Central memory CD8-positive, alpha-beta T cell (primary cell): ENCODE results near the gene FLT1.

Experiments
- ATAC-seq: fragments of 150-1000 bp; cut with Tn5 transposase; replicated peaks from 2 replicates; pipeline ENCODE4 v1.10.0; 2022; ENCODE audit warnings: mild to moderate bottlenecking, moderate FRiP score, moderate number of reproducible peaks; ENCODE audit not compliant: poor library complexity, severe bottlenecking; ENCODE audit errors: extremely low read depth
- DNase-seq, 2 donors: peaks; one replicate each; pipeline ENCODE4 v3.0.0; 2021; ENCODE audit warnings: low spot score in 2 of 2
- H3K27ac Mint-ChIP-seq: one replicate; pipeline ENCODE4 v1.8.0; 2022; ENCODE audit warnings: low read depth, mild to moderate bottlenecking, moderate library complexity, mixed read lengths
- H3K27me3 Mint-ChIP-seq: one replicate; pipeline ENCODE4 v1.8.0; 2022; ENCODE audit warnings: mixed read lengths
- H3K36me3 Mint-ChIP-seq: one replicate; pipeline ENCODE4 v1.8.0; 2022; ENCODE audit warnings: mild to moderate bottlenecking, moderate library complexity, mixed read lengths; ENCODE audit not compliant: insufficient read depth
- H3K4me1 Mint-ChIP-seq: one replicate; pipeline ENCODE4 v1.8.0; 2022; ENCODE audit warnings: mixed read lengths
- H3K4me3 Mint-ChIP-seq: one replicate; pipeline ENCODE4 v1.8.0; 2022; ENCODE audit warnings: mild to moderate bottlenecking, moderate library complexity, mixed read lengths
- H3K9me3 Mint-ChIP-seq: one replicate; pipeline ENCODE4 v1.8.0; 2022; ENCODE audit warnings: mixed read lengths

FLT1 gene

DNA sequence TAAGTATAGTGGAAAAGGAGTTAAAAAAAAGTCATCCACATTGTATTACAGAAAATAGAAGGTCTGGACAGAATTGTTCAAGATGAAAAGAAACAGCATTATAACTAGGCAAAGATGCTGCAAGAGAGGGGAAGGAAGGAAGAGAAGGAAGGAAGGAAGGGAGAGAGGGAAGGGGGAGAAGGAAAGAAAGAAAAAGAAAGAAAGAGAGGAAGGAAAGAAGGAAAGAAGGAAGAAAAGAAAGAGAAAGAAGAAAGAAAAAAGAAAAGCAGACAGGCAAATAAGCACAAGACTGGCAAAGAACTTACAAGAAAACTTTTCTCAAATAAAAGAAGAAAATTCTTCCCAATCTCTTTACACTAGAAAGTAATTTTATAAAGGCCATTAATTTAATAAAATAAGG lies 15.1 kb upstream of the FLT1 start:
- H3K4me3 Mint-ChIP-seq, result no peak overlapping the region
- no peak overlapping the region for H3K27ac Mint-ChIP-seq
- no peaks in the 10 kb centered on the region for H3K4me1 Mint-ChIP-seq
- no peaks in the 10 kb centered on the region for H3K36me3 Mint-ChIP-seq
- no peak for ATAC-seq
- H3K27me3 Mint-ChIP-seq, result peaks cover 31% of the 10 kb centered on the region
- DNase-seq, result no peak
- H3K9me3 Mint-ChIP-seq, result no peaks in the 10 kb centered on the region

DNA sequence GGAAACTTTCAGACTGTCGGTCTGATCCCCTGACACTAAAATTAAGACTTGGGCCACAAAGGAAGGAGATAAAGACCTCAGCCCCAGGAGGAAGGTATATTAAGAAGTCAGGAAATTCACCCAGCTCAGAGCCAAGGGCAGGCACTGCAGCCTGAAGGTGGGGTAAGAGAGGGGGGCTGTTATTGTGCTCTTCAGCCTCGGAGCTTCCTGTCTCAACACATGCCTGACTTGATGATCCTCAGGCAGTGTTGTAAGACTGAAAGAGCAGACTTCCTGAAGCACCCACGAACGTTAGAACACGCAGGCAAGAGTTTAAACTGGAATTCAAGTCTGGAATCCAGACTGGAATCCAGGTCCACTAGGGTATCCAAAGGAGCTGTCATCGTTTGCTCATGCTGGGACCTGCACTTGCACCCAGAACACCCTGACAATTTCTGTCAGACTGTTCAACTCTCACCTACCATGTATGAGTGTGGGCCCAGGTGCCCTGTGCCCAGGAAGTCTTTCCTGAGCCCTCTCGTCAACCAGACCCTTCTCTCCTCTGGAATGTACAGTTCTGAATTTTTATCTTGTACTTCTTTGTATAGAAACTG lies 10.7 kb upstream of the FLT1 start:
- Mint-ChIP-seq H3K4me1 (no peaks in the 10 kb centered on the region), H3K4me3 (no peak overlapping the region), H3K27me3 (peaks cover 29% of the 10 kb centered on the region), H3K27ac (no peak overlapping the region), H3K36me3 (no peaks in the 10 kb centered on the region), H3K9me3 (no peaks in the 10 kb centered on the region)
- DNase-seq (no peak), ATAC-seq (no peak)

DNA sequence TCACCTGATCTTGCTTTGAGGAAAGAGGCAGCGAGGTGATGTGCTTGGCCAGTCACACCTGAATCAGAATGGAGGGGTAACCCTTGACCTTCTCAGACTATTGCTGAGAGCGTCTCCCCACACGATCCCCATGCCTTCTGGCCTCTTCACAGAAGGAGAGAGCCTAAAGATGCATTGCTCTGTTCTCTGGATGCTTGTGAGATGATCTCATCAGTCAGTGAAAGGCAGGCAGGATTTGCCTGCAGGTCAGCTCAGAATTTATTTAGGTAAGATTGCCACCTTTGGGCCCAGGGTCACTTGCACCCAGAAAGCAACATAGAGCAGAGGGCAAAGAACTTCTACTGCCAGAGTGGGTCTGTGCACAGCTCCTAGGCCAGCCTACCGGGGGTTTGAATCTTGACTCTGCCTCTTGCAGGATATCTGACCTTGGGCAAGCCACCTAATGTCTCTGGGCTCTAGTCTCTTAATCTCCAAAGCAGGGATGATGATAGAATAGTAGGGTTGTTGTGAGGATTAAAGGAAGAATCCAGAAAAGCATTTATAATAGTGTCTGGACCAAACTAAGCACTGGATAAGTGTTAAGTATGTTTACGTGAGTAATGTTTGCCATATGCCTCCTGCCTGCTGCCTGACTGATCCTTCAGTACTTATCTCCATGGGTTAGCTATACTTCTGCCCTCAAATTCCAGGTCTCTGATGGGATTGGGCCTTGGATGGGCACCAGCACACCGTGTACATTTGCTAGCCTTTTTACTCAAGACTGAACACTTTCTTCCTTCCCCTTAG lies 8.4 kb upstream of the FLT1 start:
- peaks cover 49% of the 10 kb centered on the region for H3K27me3 Mint-ChIP-seq
- H3K27ac Mint-ChIP-seq, result no peak overlapping the region
- H3K4me3 Mint-ChIP-seq, result no peak overlapping the region
- H3K36me3 Mint-ChIP-seq, result no peaks in the 10 kb centered on the region
- no peaks in the 10 kb centered on the region for H3K9me3 Mint-ChIP-seq
- H3K4me1 Mint-ChIP-seq, result no peaks in the 10 kb centered on the region
- ATAC-seq (no peak), DNase-seq (no peak)

DNA sequence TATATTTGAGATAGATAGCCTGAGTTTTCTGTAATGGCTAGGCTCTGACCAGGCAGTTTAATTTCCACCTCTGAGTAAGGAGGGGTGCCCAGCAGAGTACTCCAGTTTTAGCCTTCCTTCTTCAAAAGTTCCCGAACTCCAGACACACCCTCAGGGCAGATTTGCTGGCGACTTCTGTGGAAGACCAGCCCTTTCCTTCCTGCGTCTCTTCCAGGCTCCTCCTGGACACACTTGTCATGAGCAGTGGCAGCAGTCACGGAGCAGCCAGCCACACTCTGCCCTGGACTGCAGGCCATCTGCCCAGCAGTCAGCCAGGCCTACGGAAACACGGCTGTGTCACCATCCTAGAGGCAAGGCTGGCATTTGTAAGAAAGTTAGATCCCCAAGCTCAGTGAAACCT lies 6.6 kb upstream of the FLT1 start:
- no peak overlapping the region for H3K4me3 Mint-ChIP-seq
- no peaks in the 10 kb centered on the region for H3K4me1 Mint-ChIP-seq
- ATAC-seq (no peak), DNase-seq (no peak)
- no peak overlapping the region for H3K27ac Mint-ChIP-seq
- H3K27me3 Mint-ChIP-seq, result peaks cover 54% of the 10 kb centered on the region
- H3K36me3 Mint-ChIP-seq, result no peaks in the 10 kb centered on the region
- no peaks in the 10 kb centered on the region for H3K9me3 Mint-ChIP-seq

DNA sequence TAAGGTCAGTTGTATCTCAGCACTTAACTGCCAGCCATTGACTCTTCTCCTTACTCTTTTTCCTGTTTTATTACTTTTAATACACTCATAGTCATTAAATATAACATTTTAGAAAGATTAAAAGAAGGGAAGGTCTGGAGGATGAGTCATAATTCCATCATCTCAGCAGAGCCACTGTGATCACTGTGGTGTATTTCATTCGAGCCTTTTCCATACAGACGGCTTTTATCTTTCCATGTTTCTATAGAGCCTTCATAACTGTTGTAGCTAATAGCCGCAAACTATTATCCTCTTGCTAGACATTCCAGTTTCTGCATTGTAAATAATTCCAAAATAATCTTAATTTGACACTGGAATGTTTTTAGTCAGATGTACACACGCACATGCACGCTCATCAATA lies 4.7 kb upstream of the FLT1 start:
- Mint-ChIP-seq H3K36me3 (no peaks in the 10 kb centered on the region), H3K4me3 (no peak overlapping the region), H3K4me1 (no peaks in the 10 kb centered on the region), H3K27me3 (peaks cover 65% of the 10 kb centered on the region), H3K9me3 (no peaks in the 10 kb centered on the region), H3K27ac (no peak overlapping the region)
- ATAC-seq, result no peak
- no peak for DNase-seq

DNA sequence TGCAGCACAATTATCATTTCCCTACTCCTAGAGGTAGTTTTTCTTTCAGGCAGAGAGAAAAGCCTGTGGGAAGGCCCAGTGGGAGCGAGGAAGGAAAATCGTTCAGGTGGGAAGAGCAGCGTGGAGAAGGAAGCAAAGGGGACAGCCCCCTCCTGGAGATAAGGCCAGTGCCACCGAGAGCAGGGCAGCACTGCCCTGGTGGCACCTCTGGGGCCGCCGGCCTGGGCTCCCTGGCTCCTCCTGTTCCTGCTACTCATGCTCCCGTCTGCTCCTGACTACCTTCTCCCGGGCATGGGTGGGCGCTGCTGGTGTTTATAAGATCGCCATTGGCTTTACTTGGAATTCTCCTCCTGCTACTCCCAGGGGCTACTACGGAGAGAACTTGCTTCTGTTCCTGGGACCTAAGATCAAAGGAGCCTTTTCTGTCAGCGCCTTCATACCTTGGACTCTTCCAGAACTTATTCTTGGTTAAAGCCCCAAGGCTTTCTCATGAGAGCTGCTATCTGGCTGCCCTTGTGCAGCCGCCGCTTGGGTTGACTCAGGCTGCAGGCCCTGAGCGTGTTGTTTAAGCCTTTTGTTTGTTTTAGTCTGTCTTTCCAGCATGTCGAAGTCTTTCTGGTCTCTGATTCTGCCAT lies 3.7 kb upstream of the FLT1 start:
- Mint-ChIP-seq H3K27me3 (peaks cover 67% of the 10 kb centered on the region), H3K36me3 (no peaks in the 10 kb centered on the region), H3K9me3 (no peaks in the 10 kb centered on the region), H3K4me3 (no peak overlapping the region), H3K4me1 (no peaks in the 10 kb centered on the region), H3K27ac (no peak overlapping the region)
- ATAC-seq (no peak), DNase-seq (no peak)

DNA sequence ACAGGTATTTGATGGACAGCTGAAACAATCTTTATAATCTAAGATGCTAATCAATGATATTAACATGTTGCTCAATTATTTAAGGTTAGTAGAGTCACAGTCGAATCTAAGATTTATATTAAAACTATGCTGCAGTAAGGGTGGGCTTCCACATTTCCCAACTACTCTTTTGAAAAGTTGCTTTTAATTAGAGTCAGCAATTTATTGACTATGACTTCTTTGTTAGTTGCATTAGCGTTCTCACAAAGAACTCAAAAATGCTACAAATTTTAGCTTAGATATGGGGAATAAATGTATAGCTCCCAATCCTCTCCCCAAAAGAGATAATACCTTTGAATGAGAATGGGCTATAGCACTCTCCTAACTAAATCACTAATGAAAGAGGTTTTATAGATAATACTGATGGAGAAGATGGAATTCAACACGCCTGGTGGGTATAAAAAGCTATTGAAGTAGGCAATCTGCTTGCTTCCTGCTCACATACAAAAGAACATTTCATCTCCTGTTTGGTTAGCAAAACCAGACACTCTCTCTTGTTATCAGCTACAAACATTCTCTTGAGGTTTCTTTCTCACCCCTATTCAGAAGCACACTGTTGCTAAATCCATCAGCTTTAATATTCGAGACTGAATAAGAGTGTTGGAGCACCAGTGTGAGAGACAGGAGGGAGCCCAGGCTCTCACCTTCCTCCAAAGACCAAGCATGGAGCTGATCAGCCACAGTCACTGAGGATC lies 2.4 kb upstream of the FLT1 start:
- ATAC-seq, result no peak
- H3K4me1 Mint-ChIP-seq, result no peaks in the 10 kb centered on the region
- no peaks in the 10 kb centered on the region for H3K36me3 Mint-ChIP-seq
- peaks cover 75% of the 10 kb centered on the region for H3K27me3 Mint-ChIP-seq
- H3K27ac Mint-ChIP-seq, result no peak overlapping the region
- no peaks in the 10 kb centered on the region for H3K9me3 Mint-ChIP-seq
- no peak overlapping the region for H3K4me3 Mint-ChIP-seq
- DNase-seq, result no peak

DNA sequence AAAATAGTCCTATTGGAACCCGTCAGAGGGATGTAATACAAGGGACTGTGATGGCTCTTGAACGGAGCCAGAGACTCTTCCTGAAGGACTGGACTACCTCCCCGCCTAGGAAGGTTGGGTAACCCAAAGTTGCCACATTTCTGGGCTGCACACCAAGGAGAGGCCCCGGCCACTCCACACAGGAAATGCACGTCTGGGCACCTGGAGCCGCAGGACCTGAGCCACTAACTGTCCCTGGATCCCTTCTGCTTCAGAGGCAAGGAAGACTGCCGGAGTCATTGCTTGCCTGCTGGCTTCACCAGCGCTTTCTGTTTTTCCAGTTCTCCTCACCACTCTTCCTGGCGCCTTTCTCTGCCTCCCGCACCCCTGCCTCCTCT lies 1.2 kb upstream of the FLT1 start:
- Mint-ChIP-seq H3K27me3 (peaks cover 79% of the 10 kb centered on the region), H3K9me3 (no peaks in the 10 kb centered on the region), H3K27ac (no peak overlapping the region), H3K4me3 (peak overlapping the region; percentile 39), H3K36me3 (no peaks in the 10 kb centered on the region), H3K4me1 (no peaks in the 10 kb centered on the region)
- ATAC-seq (no peak), DNase-seq (no peak)

DNA sequence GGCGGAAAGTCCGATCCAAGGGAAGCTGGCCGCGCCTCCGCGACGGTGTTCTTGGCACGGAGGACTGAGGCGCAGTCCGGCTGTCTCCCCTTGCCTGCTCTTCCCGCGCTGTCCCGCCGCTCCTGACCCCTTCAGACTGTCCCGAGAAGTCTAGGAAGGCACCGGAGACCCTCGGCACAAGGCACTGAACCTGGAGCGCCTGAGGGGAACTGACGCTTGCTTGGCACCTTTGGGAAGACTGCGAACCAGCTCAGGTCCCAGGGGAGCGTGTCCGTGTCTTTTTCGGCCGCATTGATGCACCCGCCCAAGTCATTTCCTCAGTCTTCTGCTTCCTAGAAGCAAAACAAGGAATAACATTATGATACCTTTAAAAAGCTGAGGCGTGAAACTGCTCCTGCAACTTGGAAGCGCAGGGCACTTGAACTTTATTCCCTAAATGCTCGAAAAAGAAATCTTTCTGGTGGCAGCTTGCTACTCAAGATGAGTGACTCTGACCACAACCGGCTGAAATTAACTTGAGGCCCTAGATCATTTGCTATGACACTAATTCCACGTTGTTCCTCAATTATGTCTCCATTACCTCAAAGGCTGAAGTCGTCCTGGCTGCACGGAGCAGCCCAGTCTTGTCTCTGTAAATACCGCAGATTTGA lies 735 bp upstream of the FLT1 start:
- no peak overlapping the region for H3K27ac Mint-ChIP-seq

DNA sequence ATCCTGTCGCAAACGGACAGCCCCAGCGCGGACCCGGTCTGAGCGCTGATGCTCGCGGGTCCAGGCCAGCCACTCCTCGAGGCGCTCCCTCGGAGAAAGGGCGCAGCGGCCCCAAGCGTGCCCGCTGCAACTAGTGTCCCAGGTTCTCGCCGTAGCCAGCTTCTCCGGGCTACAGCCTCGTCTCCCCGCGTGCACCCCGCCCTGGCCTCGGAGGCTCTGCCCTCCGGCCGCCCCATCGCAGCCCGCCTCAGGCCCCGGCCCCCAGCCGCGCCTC lies 487 bp downstream of the FLT1 start:
- Mint-ChIP-seq H3K27me3 (peaks cover 83% of the 10 kb centered on the region), H3K9me3 (no peaks in the 10 kb centered on the region), H3K27ac (no peak overlapping the region), H3K36me3 (no peaks in the 10 kb centered on the region), H3K4me1 (no peaks in the 10 kb centered on the region), H3K4me3 (no peak overlapping the region)
- no peak for DNase-seq
- no peak for ATAC-seq

More for the DNA sequence above, 735 bp upstream of the FLT1 start:
- DNase-seq (no peak), ATAC-seq (no peak)
- H3K9me3 Mint-ChIP-seq, result no peaks in the 10 kb centered on the region
- no peaks in the 10 kb centered on the region for H3K36me3 Mint-ChIP-seq
- H3K4me3 Mint-ChIP-seq, result peak overlapping the region; percentile 39
- H3K27me3 Mint-ChIP-seq, result peaks cover 81% of the 10 kb centered on the region
- no peaks in the 10 kb centered on the region for H3K4me1 Mint-ChIP-seq

DNA sequence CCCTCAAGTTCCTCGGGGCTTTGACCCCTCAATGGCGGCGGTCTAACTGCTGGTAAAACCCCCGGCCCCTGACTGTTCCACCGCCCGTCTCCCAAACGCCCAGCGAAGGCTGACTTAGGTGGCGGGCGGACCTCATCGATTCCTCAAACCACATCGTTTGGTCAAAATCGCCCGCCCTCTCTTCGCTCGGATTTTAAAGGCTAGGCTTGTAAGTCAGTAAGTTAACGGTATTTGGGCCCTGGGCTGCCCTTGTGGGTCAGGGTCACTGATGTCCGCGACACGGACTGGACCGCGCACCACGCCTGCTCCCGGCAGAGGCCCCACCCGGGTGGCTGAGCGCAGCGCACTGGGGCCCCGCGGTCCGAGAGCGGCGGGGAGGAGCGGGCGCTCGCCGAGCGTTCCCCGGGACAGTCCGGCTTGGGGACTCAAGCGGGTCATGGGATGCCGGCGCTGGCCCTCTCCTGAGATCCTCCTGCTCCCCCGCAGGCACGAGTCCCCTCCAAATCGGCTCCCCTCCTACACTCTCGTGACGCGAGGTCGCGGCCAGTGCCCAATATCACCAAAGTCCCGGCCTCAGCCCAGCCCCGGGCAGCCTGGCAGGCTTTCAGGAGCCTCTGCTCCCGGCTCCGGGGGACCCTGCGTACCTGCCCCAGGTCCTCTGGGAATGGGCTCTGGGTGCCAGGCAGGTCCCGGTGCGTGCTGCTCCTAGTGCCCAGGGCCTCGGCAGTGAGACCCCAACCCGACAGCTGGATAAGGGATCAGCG lies 1.0 kb downstream of the FLT1 start:
- DNase-seq (no peak), ATAC-seq (no peak)
- no peaks in the 10 kb centered on the region for H3K36me3 Mint-ChIP-seq
- no peaks in the 10 kb centered on the region for H3K9me3 Mint-ChIP-seq
- no peak overlapping the region for H3K27ac Mint-ChIP-seq
- no peaks in the 10 kb centered on the region for H3K4me1 Mint-ChIP-seq
- H3K4me3 Mint-ChIP-seq, result no peak overlapping the region
- peaks cover 84% of the 10 kb centered on the region for H3K27me3 Mint-ChIP-seq
